ENCODE results near the gene CAPN11. TPM values are rescaled to one million over a fixed set of nuclear protein-coding genes. Genes with fewer than 3 reads are reported as not detected.

CAPN11 gene
- total RNA-seq, 6 experiments from 2014 or later = 0.22 to 0.31 TPM; not detected in 4

GRCh38 chr6:44152533-44152932, 6.1 kb upstream of the CAPN11 start:
- WGBS (ENCODE audit: insufficient coverage, low coverage, low lambda C conversion rate, missing lambda C conversion rate) = 80% methylated on average over 3 of the region's 19 CpGs
- no peak overlapping the region for H3K27ac ChIP-seq
- H3K4me1 ChIP-seq = peaks cover 0 to 12% (median 0%) of the 10 kb centered on the region in 4 donors
- no peak overlapping the region for H3K4me3 ChIP-seq
- ATAC-seq (no peak), DNase-seq (no peak)
- no peaks in the 10 kb centered on the region for H3K27me3 ChIP-seq
- intact Hi-C loops (cut with DNase I) = loop anchor here (5.0 to 10.0 kb wide), 2 partner anchors 48 to 50 kb away; no protein-coding TSS in a partner anchor
- no peak for TF ChIP-seq CTCF (IDR thresholded peaks at IDR 0.05)
- no peak for TF ChIP-seq POLR2A (IDR thresholded peaks at IDR 0.05)
- no peaks in the 10 kb centered on the region for H3K9me3 ChIP-seq
- H3K36me3 ChIP-seq = peaks cover 0 to 26% (median 11%) of the 10 kb centered on the region in 4 donors

- TF ChIP-seq CTCF (IDR thresholded peaks at IDR 0.05) = no peak
- TF ChIP-seq POLR2A (IDR thresholded peaks at IDR 0.05) = no peak
- DNase-seq = no peak
- 53% methylated on average over 3 of the region's 12 CpGs for WGBS (ENCODE audit: insufficient coverage, low coverage, low lambda C conversion rate, missing lambda C conversion rate)
- intact Hi-C loops (cut with DNase I) = loop anchor here (5.0 to 10.0 kb wide), 2 partner anchors 49 to 52 kb away; no protein-coding TSS in a partner anchor
- no peaks in the 10 kb centered on the region for H3K9me3 ChIP-seq
- H3K4me3 ChIP-seq = no peak overlapping the region
- H3K36me3 ChIP-seq = peaks cover 0 to 16% (median 4%) of the 10 kb centered on the region in 4 donors
- H3K27me3 ChIP-seq = no peaks in the 10 kb centered on the region
- H3K4me1 ChIP-seq = peaks cover 0 to 12% (median 0%) of the 10 kb centered on the region in 4 donors
- H3K27ac ChIP-seq = no peak overlapping the region
- no peak for ATAC-seq
These were observed 4.6 kb upstream of the CAPN11 start for GRCh38 chr6:44154067-44154466.

GRCh38 chr6:44156494-44157151, 2.0 kb upstream of the CAPN11 start:
- no peak for DNase-seq
- TF ChIP-seq POLR2A (IDR thresholded peaks at IDR 0.05) = no peak
- no peak for TF ChIP-seq CTCF (IDR thresholded peaks at IDR 0.05)
- no peak overlapping the region for H3K4me3 ChIP-seq
- H3K27me3 ChIP-seq = no peaks in the 10 kb centered on the region
- WGBS (ENCODE audit: insufficient coverage, low coverage, low lambda C conversion rate, missing lambda C conversion rate) = 17% methylated on average over 1 of the region's 9 CpGs
- H3K9me3 ChIP-seq = no peaks in the 10 kb centered on the region
- H3K27ac ChIP-seq = no peak overlapping the region
- intact Hi-C loops (cut with DNase I) = loop anchor here in 1 of 2 donors (10.0 kb wide), 1 partner anchor 52 kb away; no protein-coding TSS in a partner anchor
- peak; percentile 35 to 62 (median 39) for ATAC-seq
- H3K4me1 ChIP-seq = peaks cover 0 to 12% (median 0%) of the 10 kb centered on the region in 4 donors
- H3K36me3 ChIP-seq = peaks cover 0 to 7% (median 2%) of the 10 kb centered on the region in 4 donors

GRCh38 chr6:44157152-44157521, 1.5 kb upstream of the CAPN11 start:
- DNase-seq = no peak
- no peaks in the 10 kb centered on the region for H3K27me3 ChIP-seq
- H3K27ac ChIP-seq = no peak overlapping the region
- intact Hi-C loops (cut with DNase I) = loop anchor here in 1 of 2 donors (10.0 kb wide), 1 partner anchor 52 kb away; no protein-coding TSS in a partner anchor
- no peaks in the 10 kb centered on the region for H3K9me3 ChIP-seq
- ATAC-seq = peak in 2 of 4 donors; percentile 5 to 7
- WGBS (ENCODE audit: insufficient coverage, low coverage, low lambda C conversion rate, missing lambda C conversion rate) = 82% methylated on average over 9 of the region's 11 CpGs
- H3K36me3 ChIP-seq = peaks cover 0 to 7% (median 2%) of the 10 kb centered on the region in 4 donors
- peaks cover 0 to 12% (median 0%) of the 10 kb centered on the region in 4 donors for H3K4me1 ChIP-seq
- no peak for TF ChIP-seq CTCF (IDR thresholded peaks at IDR 0.05)
- TF ChIP-seq POLR2A (IDR thresholded peaks at IDR 0.05) = no peak
- no peak overlapping the region for H3K4me3 ChIP-seq
